Endodermal cell (in vitro differentiated cells): Measurements from ENCODE around the gene BATF. TPM values are rescaled to one million over a fixed set of nuclear protein-coding genes. Genes with fewer than 3 reads are reported as not detected.

ENCODE experiments used
- DNase-seq: peaks from one replicate; pipeline ENCODE4 v3.0.0-alpha.2; 2017
- H3K27ac ChIP-seq: 2 replicates; pipeline ENCODE4 v1.5.1; 2013; ENCODE audit warnings: mild to moderate bottlenecking, low read depth, low read length, moderate library complexity
- H3K27me3 ChIP-seq: 2 replicates; pipeline ENCODE4 v1.6.1; 2013; ENCODE audit warnings: mild to moderate bottlenecking, low read length, moderate library complexity; ENCODE audit not compliant: insufficient read depth, control insufficient read depth, poor library complexity, severe bottlenecking
- H3K36me3 ChIP-seq: 2 replicates; pipeline ENCODE4 v1.7.0; 2013; ENCODE audit warnings: mild to moderate bottlenecking, low read length, moderate library complexity; ENCODE audit not compliant: control insufficient read depth, insufficient read depth
- H3K4me1 ChIP-seq: one replicate; pipeline ENCODE4 v1.7.0; 2013; ENCODE audit warnings: low read length; ENCODE audit not compliant: control insufficient read depth, insufficient read depth
- H3K4me3 ChIP-seq: 2 replicates; pipeline ENCODE4 v1.5.1; 2013; ENCODE audit warnings: mild to moderate bottlenecking, low read length, moderate library complexity
- H3K9ac ChIP-seq: 2 replicates; pipeline ENCODE4 v1.6.1; 2013; ENCODE audit warnings: mild to moderate bottlenecking, low read length, moderate library complexity; ENCODE audit not compliant: poor library complexity, severe bottlenecking; ENCODE audit errors: extremely low read depth
- H3K9me3 ChIP-seq: 2 replicates; pipeline ENCODE4 v1.6.1; 2013; ENCODE audit warnings: mild to moderate bottlenecking, low read length, moderate library complexity; ENCODE audit not compliant: control insufficient read depth
- H3K27ac Mint-ChIP-seq: 2 replicates; pipeline ENCODE4 v1.8.0; 2020; ENCODE audit warnings: mixed read lengths
- H3K27me3 Mint-ChIP-seq: 2 replicates; pipeline ENCODE4 v1.8.0; 2021; ENCODE audit warnings: mild to moderate bottlenecking, mixed read lengths; ENCODE audit not compliant: insufficient read depth
- H3K36me3 Mint-ChIP-seq: 2 replicates; pipeline ENCODE4 v1.8.0; 2020; ENCODE audit warnings: low read depth, mixed read lengths
- H3K4me1 Mint-ChIP-seq: 2 replicates; pipeline ENCODE4 v1.8.0; 2020; ENCODE audit warnings: mixed read lengths
- H3K4me3 Mint-ChIP-seq: 2 replicates; pipeline ENCODE4 v1.8.0; 2020; ENCODE audit warnings: mild to moderate bottlenecking, moderate library complexity, mixed read lengths
- H3K9me3 Mint-ChIP-seq: 2 replicates; pipeline ENCODE4 v1.8.0; 2020; ENCODE audit warnings: mild to moderate bottlenecking, mixed read lengths
- WGBS, 2 experiments: methylation state at CpG; one replicate each; pipeline versions ENCODE4 v1.1.5 to v1.1.7; 2013; ENCODE audit warnings: missing lambda C conversion rate in 2 of 2, mixed read lengths in 1 of 2; ENCODE audit not compliant: insufficient coverage in 1 of 2, insufficient read length in 1 of 2; 5-methylcytosine and 5-hydroxymethylcytosine counted together
- total RNA-seq, 2 donors: library from RNA; stranded (reverse); fragmentation: NEBNext Ultra II Directional in 1 of 2; extraction: Animal tissue kit (Norgen Biotek cat#: 25700) in 1 of 2; gene quantifications; 2 replicates in 1 of 2; 3 replicates in 1 of 2; pipeline ENCODE4 v1.2.1, GENCODE V29; 2021
- TF ChIP-seq, protein P1 (sequence below): fragments of 200-600 bp; sonication (generic); conservative IDR thresholded peaks from 2 replicates; pipeline ENCODE4 v1.5.0; 2021; ENCODE audit warnings: antibody characterized with exemption, mild to moderate bottlenecking

Gene BATF
- total RNA-seq, 2 donors from 2014 or later: not detected

DNA sequence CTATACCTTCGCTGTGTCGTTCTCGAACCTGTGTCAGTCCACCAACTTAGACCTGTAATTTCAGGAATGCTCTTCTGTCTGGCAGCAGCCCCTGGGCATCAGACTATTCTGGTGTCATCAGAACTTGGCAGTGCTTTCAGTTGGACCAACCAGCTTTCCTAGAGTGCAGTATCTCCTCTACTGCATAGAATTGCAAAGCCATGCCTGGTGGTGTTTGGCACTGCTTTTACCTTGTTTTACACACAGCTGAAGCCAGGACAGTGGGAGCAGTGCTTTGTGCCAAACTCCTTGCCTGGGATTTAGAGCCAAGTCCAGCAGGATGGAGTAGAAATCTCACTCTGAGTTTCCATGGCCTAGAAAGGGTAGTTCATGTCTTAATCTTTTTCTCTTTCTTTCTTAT is 57.6 kb downstream of the BATF start:
- H3K9me3 Mint-ChIP-seq: no peaks in the 10 kb centered on the region
- Histone ChIP-seq H3K27me3 (no peaks in the 10 kb centered on the region), H3K4me3 (peak overlapping the region; percentile 84), H3K27ac (no peak overlapping the region), H3K4me1 (no peaks in the 10 kb centered on the region), H3K36me3 (no peaks in the 10 kb centered on the region), H3K9ac (peak overlapping the region; percentile 41), H3K9me3 (no peaks in the 10 kb centered on the region)
- H3K4me3 Mint-ChIP-seq: no peak overlapping the region
- H3K4me1 Mint-ChIP-seq: peaks cover 10% of the 10 kb centered on the region
- H3K27me3 Mint-ChIP-seq: peaks cover 21% of the 10 kb centered on the region
- TF ChIP-seq, protein P1, sequence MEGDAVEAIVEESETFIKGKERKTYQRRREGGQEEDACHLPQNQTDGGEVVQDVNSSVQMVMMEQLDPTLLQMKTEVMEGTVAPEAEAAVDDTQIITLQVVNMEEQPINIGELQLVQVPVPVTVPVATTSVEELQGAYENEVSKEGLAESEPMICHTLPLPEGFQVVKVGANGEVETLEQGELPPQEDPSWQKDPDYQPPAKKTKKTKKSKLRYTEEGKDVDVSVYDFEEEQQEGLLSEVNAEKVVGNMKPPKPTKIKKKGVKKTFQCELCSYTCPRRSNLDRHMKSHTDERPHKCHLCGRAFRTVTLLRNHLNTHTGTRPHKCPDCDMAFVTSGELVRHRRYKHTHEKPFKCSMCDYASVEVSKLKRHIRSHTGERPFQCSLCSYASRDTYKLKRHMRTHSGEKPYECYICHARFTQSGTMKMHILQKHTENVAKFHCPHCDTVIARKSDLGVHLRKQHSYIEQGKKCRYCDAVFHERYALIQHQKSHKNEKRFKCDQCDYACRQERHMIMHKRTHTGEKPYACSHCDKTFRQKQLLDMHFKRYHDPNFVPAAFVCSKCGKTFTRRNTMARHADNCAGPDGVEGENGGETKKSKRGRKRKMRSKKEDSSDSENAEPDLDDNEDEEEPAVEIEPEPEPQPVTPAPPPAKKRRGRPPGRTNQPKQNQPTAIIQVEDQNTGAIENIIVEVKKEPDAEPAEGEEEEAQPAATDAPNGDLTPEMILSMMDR: no peak
- 87 to 91% methylated on average over 3 of the region's 3 CpGs for WGBS, 2 experiments
- DNase-seq: no peak
- no peaks in the 10 kb centered on the region for H3K36me3 Mint-ChIP-seq
- no peak overlapping the region for H3K27ac Mint-ChIP-seq

DNA sequence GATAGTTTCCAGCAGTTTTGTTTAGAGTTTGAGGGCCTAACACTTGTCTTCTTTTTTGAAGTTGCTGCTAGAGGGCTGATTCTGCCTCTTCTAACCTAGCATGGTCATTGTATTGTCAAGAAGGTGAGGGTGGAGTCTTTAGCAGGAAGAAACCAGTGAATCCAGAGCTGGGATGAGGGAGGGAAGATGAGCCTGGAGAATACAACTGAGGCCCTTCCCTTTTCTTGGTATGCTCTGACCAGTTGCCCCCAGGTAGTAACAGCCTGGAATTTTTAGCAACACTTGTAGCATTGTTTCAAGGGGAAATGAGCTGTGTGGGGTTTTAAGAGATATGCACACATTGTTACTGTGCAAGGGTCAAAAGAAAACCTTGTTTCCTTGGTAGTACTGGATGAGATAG is 65.1 kb downstream of the BATF start:
- no peaks in the 10 kb centered on the region for H3K4me1 ChIP-seq
- peaks cover 26% of the 10 kb centered on the region for H3K9me3 Mint-ChIP-seq
- no peak overlapping the region for H3K9ac ChIP-seq
- H3K9me3 ChIP-seq: peaks cover 40% of the 10 kb centered on the region
- H3K27me3 Mint-ChIP-seq: peaks cover 4% of the 10 kb centered on the region
- H3K4me3 Mint-ChIP-seq: no peak overlapping the region
- H3K27ac ChIP-seq: no peak overlapping the region
- peaks cover 37% of the 10 kb centered on the region for H3K36me3 ChIP-seq
- H3K27ac Mint-ChIP-seq: no peak overlapping the region
- H3K4me1 Mint-ChIP-seq: peaks cover 32% of the 10 kb centered on the region
- no peaks in the 10 kb centered on the region for H3K27me3 ChIP-seq
- no peak for DNase-seq
- H3K36me3 Mint-ChIP-seq: peaks cover 32% of the 10 kb centered on the region
- H3K4me3 ChIP-seq: no peak overlapping the region
- TF ChIP-seq, protein P1: no peak

DNA sequence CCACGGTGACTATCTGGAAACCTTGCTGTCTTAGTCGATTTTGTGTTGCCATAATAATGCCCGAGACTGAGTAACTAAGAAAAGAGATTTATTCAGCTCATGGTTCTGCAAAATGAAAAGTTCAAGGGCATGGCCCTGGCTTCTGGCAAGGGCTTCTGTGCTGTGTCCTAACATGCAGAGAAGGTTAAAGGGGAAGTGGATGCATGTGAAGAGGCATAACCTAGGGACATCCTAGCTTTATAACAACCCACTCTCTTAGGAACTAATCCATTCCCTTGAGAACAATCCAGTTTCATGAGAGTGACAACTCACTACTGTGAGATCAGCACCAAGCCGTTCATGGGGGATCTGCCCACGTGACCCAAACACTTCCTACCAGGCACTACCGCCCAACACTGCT is 67.7 kb downstream of the BATF start:
- Mint-ChIP-seq H3K4me1 (peaks cover 22% of the 10 kb centered on the region), H3K27me3 (peaks cover 4% of the 10 kb centered on the region), H3K36me3 (peaks cover 53% of the 10 kb centered on the region), H3K9me3 (peaks cover 42% of the 10 kb centered on the region), H3K27ac (no peak overlapping the region), H3K4me3 (no peak overlapping the region)
- no peak for DNase-seq
- TF ChIP-seq, protein P1: no peak
- Histone ChIP-seq H3K9me3 (peaks cover 65% of the 10 kb centered on the region), H3K4me1 (no peaks in the 10 kb centered on the region), H3K9ac (no peak overlapping the region), H3K36me3 (peaks cover 48% of the 10 kb centered on the region), H3K4me3 (no peak overlapping the region), H3K27me3 (no peaks in the 10 kb centered on the region), H3K27ac (no peak overlapping the region)
- WGBS, 2 experiments: 92 to 94% methylated on average over 6 of the region's 6 CpGs
